PC-3 (cell line): ENCODE results near the gene PABPC1L2A.

ENCODE experiments used
- EZH2phosphoT487 ChIP-seq: fragments of 300-600 bp; sonication (generic); IDR thresholded peaks from 2 replicates; pipeline ENCODE4 v1.6.1; 2018; ENCODE audit warnings: mild to moderate bottlenecking, antibody characterized with exemption, low read length, borderline replicate concordance
- TF ChIP-seq, protein P1 (sequence below): fragments of 300-600 bp; sonication (generic); conservative IDR thresholded peaks from 2 replicates; pipeline ENCODE4 v1.5.1; 2017; ENCODE audit warnings: antibody characterized with exemption, low read depth, mild to moderate bottlenecking, low read length

DNA sequence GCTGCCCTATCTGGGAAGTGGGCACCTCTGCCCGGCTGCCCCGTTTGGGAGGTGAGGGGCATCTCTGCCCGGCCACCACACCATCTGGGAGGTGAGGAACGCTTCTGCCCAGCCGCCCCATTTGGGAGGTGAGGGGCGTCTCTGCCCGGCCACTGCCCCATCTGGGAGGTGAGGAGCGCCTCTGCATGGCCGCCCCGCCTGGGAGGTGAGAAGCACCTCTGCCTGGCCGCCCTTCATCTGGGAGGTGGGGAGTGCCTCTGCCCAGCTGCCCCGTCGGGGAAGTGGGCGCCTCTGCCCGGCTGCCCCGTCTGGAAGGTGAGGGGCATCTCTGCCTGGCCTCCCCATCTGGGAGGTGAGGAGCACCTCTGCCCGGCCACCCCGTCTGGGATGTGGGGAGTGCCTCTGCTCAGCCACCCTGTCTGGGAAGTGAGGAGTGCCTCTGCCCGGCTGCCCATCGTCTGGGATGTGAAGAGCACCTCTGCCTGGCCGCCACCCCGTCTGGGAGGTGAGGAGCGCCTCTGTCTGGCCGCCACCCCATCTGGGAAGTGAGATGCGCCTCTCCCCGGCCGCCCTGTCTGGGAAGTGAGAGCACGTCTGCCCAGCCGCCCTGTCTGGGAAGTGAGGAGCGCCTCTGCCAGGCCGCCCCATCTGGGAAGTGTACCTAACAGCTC lies 9.8 kb downstream of the PABPC1L2A start:
- TF ChIP-seq, protein P1, sequence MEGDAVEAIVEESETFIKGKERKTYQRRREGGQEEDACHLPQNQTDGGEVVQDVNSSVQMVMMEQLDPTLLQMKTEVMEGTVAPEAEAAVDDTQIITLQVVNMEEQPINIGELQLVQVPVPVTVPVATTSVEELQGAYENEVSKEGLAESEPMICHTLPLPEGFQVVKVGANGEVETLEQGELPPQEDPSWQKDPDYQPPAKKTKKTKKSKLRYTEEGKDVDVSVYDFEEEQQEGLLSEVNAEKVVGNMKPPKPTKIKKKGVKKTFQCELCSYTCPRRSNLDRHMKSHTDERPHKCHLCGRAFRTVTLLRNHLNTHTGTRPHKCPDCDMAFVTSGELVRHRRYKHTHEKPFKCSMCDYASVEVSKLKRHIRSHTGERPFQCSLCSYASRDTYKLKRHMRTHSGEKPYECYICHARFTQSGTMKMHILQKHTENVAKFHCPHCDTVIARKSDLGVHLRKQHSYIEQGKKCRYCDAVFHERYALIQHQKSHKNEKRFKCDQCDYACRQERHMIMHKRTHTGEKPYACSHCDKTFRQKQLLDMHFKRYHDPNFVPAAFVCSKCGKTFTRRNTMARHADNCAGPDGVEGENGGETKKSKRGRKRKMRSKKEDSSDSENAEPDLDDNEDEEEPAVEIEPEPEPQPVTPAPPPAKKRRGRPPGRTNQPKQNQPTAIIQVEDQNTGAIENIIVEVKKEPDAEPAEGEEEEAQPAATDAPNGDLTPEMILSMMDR, result no peak
- TF ChIP-seq EZH2phosphoT487, result no peak
